H1 (cell line): Measurements from ENCODE around the gene TTL. TPM values are rescaled to one million over a fixed set of nuclear protein-coding genes. Genes with fewer than 3 reads are reported as not detected.
"Not testable (repeated sequence)": the region's sequence is repeated elsewhere in the genome, so short reads cannot be mapped to it uniquely, and the experiment has no call there.

ENCODE experiments used
- CTCF ChIA-PET: fragments of 300-600 bp; sonication (Branson Sonifier 250); formaldehyde crosslinking; loops from one replicate; lab custom pipeline; 2021; ENCODE audit not compliant: partially characterized antibody; lab: Charles Lee
- POLR2A ChIA-PET: fragments of 300-600 bp; sonication (Branson Sonifier 250); formaldehyde crosslinking; loops from one replicate; lab custom pipeline; 2021; ENCODE audit warnings: inconsistent platforms; ENCODE audit not compliant: partially characterized antibody; lab: Charles Lee
- DNase-seq, 2 experiments: peaks; one replicate each; pipeline versions ENCODE4 v3.0.0 to v3.0.0-alpha.2; 2010 to 2022; ENCODE audit warnings: low spot score in 2 of 2, low read depth in 1 of 2, mixed read lengths in 1 of 2
- FAIRE-seq: peaks from 2 replicates; lab custom pipeline; 2011; peaks lifted over from hg19 to GRCh38; lab: Jason Lieb, UNC
- H2AFZ ChIP-seq: 2 replicates; pipeline ENCODE4 v1.8.1; 2012; ENCODE audit warnings: low read length, inconsistent platforms
- H2AK5ac ChIP-seq: 2 replicates; pipeline ENCODE4 v1.6.1; 2013; ENCODE audit warnings: low read depth, low read length
- H2BK120ac ChIP-seq: replicated peaks from 2 replicates; pipeline ENCODE3; 2013; ENCODE audit warnings: low read depth, low read length, inconsistent platforms
- H2BK12ac ChIP-seq: 2 replicates; pipeline ENCODE4 v1.6.1; 2013; ENCODE audit warnings: low read depth, low read length
- H2BK15ac ChIP-seq: 2 replicates; pipeline ENCODE4 v1.6.1; 2013; ENCODE audit warnings: low read length
- H2BK20ac ChIP-seq: 2 replicates; pipeline ENCODE4 v1.6.1; 2013; ENCODE audit warnings: low read length
- H2BK5ac ChIP-seq: 2 replicates; pipeline ENCODE4 v1.6.1; 2013; ENCODE audit warnings: low read depth, low read length
- H3K14ac ChIP-seq: 2 replicates; pipeline ENCODE4 v1.6.1; 2013; ENCODE audit warnings: inconsistent platforms; ENCODE audit not compliant: insufficient read length
- H3K18ac ChIP-seq: 2 replicates; pipeline ENCODE4 v1.6.1; 2013; ENCODE audit warnings: low read length; ENCODE audit errors: extremely low read depth
- H3K23ac ChIP-seq: 2 replicates; pipeline ENCODE4 v1.6.1; 2013; ENCODE audit warnings: inconsistent platforms; ENCODE audit not compliant: insufficient read length
- H3K23me2 ChIP-seq: 2 replicates; pipeline ENCODE4 v1.6.1; 2013; ENCODE audit warnings: low read depth, low read length
- H3K27ac ChIP-seq: 2 replicates; pipeline ENCODE4 v1.6.1; 2011; ENCODE audit warnings: low read depth, low read length, inconsistent platforms
- H3K27me3 ChIP-seq, 4 experiments: replicated peaks in 1 of 4; 1 replicate in 1 of 4; 2 replicates in 3 of 4; pipeline versions ENCODE4 v1.6.1 to v1.8.1; 2011 to 2013; ENCODE audit warnings: low read length in 3 of 4, mild to moderate bottlenecking in 3 of 4, inconsistent platforms in 2 of 4, mixed read lengths in 2 of 4, moderate library complexity in 1 of 4; ENCODE audit not compliant: control insufficient read depth in 3 of 4, insufficient read depth in 3 of 4; ENCODE audit errors: extremely low read depth in 1 of 4
- H3K36me3 ChIP-seq, 4 experiments: 2 replicates each; pipeline versions ENCODE4 v1.6.1 to v1.8.1; 2011 to 2013; ENCODE audit warnings: mild to moderate bottlenecking in 4 of 4, low read length in 3 of 4, moderate library complexity in 2 of 4, control low read depth in 1 of 4, inconsistent platforms in 1 of 4; ENCODE audit not compliant: insufficient read depth in 4 of 4, control insufficient read depth in 2 of 4
- H3K4ac ChIP-seq: replicated peaks from 2 replicates; pipeline ENCODE3; 2013; ENCODE audit warnings: low read length, low read depth, mixed read lengths, inconsistent platforms; ENCODE audit not compliant: insufficient read length
- H3K4me1 ChIP-seq, 4 experiments: replicated peaks in 1 of 4; 1 replicate in 1 of 4; 2 replicates in 3 of 4; pipeline versions ENCODE4 v1.6.1 to v1.8.1; 2011 to 2013; ENCODE audit warnings: low read length in 3 of 4, inconsistent platforms in 2 of 4, mixed read lengths in 1 of 4; ENCODE audit not compliant: insufficient read depth in 4 of 4, control insufficient read depth in 3 of 4
- H3K4me2 ChIP-seq, 2 experiments: 2 replicates each; pipeline versions ENCODE4 v1.6.1 to v1.8.1; 2011 to 2013; ENCODE audit warnings: low read depth in 2 of 2, low read length in 2 of 2, control low read depth in 1 of 2, inconsistent platforms in 1 of 2, mild to moderate bottlenecking in 1 of 2; ENCODE audit not compliant: insufficient read depth in 1 of 2
- H3K4me3 ChIP-seq, 4 experiments: fragments of 200-600, 300-600 bp in 1 of 4; sonication (generic), shearing (Covaris generic), sonication (Bioruptor Twin) in 1 of 4; 2 replicates each; pipeline versions ENCODE4 v1.5.1 to v1.8.1; 2011 to 2016; ENCODE audit warnings: low read length in 4 of 4, low read depth in 3 of 4, control low read depth in 2 of 4, inconsistent platforms in 2 of 4, mild to moderate bottlenecking in 2 of 4, mixed read lengths in 1 of 4, moderate library complexity in 1 of 4; ENCODE audit not compliant: insufficient read depth in 2 of 4; ENCODE audit errors: extremely low read depth in 1 of 4
- H3K56ac ChIP-seq: replicated peaks from 2 replicates; pipeline ENCODE3; 2013; ENCODE audit warnings: low read depth, mild to moderate bottlenecking, mixed read lengths, low read length, inconsistent platforms; ENCODE audit not compliant: insufficient read length
- H3K79me1 ChIP-seq: 2 replicates; pipeline ENCODE4 v1.6.1; 2013; ENCODE audit warnings: low read depth, low read length, control low read depth
- H3K79me2 ChIP-seq, 2 experiments: 2 replicates each; pipeline versions ENCODE4 v1.6.1 to v1.8.1; 2012 to 2013; ENCODE audit warnings: low read length in 2 of 2, mild to moderate bottlenecking in 2 of 2, inconsistent platforms in 1 of 2; ENCODE audit not compliant: insufficient read depth in 2 of 2, control insufficient read depth in 1 of 2
- H3K9ac ChIP-seq, 4 experiments: replicated peaks in 1 of 4; 1 replicate in 1 of 4; 2 replicates in 3 of 4; pipeline versions ENCODE4 v1.6.1 to v1.8.1; 2011 to 2013; ENCODE audit warnings: low read depth in 3 of 4, low read length in 3 of 4, control low read depth in 2 of 4, mild to moderate bottlenecking in 2 of 4, moderate library complexity in 2 of 4, inconsistent platforms in 1 of 4; ENCODE audit errors: extremely low read depth in 1 of 4
- H3K9me3 ChIP-seq, 2 experiments: 2 replicates each; pipeline versions ENCODE4 v1.6.1 to v1.8.1; 2012 to 2013; ENCODE audit warnings: mild to moderate bottlenecking in 2 of 2, moderate library complexity in 2 of 2, control low read depth in 1 of 2, inconsistent platforms in 1 of 2, low read depth in 1 of 2, low read length in 1 of 2, mixed read lengths in 1 of 2; ENCODE audit not compliant: insufficient read depth in 2 of 2
- H4K20me1 ChIP-seq, 2 experiments: replicated peaks in 1 of 2; 2 replicates each; pipeline versions ENCODE3 to v1.8.1; 2011 to 2013; ENCODE audit warnings: inconsistent platforms in 2 of 2, low read length in 2 of 2, mild to moderate bottlenecking in 1 of 2; ENCODE audit not compliant: insufficient read depth in 2 of 2, control insufficient read depth in 1 of 2
- H4K5ac ChIP-seq: 2 replicates; pipeline ENCODE4 v1.6.1; 2013; ENCODE audit warnings: low read length, low read depth, mixed read lengths, inconsistent platforms; ENCODE audit not compliant: insufficient read length
- H4K8ac ChIP-seq: 2 replicates; pipeline ENCODE4 v1.8.0; 2013; ENCODE audit warnings: mild to moderate bottlenecking, moderate library complexity, low read length, inconsistent platforms; ENCODE audit not compliant: insufficient read depth; ENCODE audit errors: extremely low read depth
- H4K91ac ChIP-seq: replicated peaks from 2 replicates; pipeline ENCODE3; 2013; ENCODE audit warnings: low read length, mixed read lengths, inconsistent platforms; ENCODE audit not compliant: insufficient read length
- WGBS, 2 experiments: shearing (Covaris generic) in 1 of 2; methylation state at CpG; one replicate each; pipeline versions ENCODE4 v1.1.6 to v1.1.7; 2013 to 2015; ENCODE audit warnings: low lambda C conversion rate in 2 of 2, mixed read lengths in 2 of 2, inconsistent platforms in 1 of 2, low coverage in 1 of 2, missing lambda C conversion rate in 1 of 2; ENCODE audit not compliant: insufficient replicate concordance in 2 of 2, insufficient coverage in 1 of 2, insufficient read length in 1 of 2; ENCODE audit errors: extremely low coverage in 1 of 2, missing lambda C conversion rate in 1 of 2; 5-methylcytosine and 5-hydroxymethylcytosine counted together
- polyA plus RNA-seq, 7 experiments: library from polyadenylated mRNA; depleted of rRNA in 3 of 7; stranded (reverse) in 5 of 7; unstranded in 2 of 7; fragments of >200 nt in 5 of 7; fragments of 200-250 nt in 2 of 7; gene quantifications; 1 replicate in 5 of 7; 2 replicates in 1 of 7; 4 replicates in 1 of 7; pipeline versions ENCODE4 v1.2.1 to v1.2.3, GENCODE V29; 2011 to 2013; ENCODE audit warnings: missing spikeins in 2 of 7, mixed read lengths in 2 of 7
- total RNA-seq: library from RNA; stranded (reverse); fragmentation: NEBNext Ultra II Directional; extraction: Animal tissue kit (Norgen Biotek cat#: 25700); gene quantifications from 2 replicates; pipeline ENCODE4 v1.2.1, GENCODE V29; 2021

TTL gene
- total and polyA plus RNA-seq, 2 of the 8 experiments (the other 6 are each of a cell fraction or from before 2014, with no cell fraction given): 17.5 to 57.1 TPM

GRCh38 chr2:112566508-112566907, 84.6 kb downstream of the TTL start:
- H3K4me1 ChIP-seq, H2BK20ac ChIP-seq, H3K23ac ChIP-seq, DNase-seq, H4K8ac ChIP-seq, H2AFZ ChIP-seq, H3K4me3 ChIP-seq, H3K18ac ChIP-seq, H2BK120ac ChIP-seq, H3K23me2 ChIP-seq, H2BK5ac ChIP-seq, H3K4ac ChIP-seq, H3K79me1 ChIP-seq, FAIRE-seq, H3K14ac ChIP-seq, H2BK15ac ChIP-seq, H3K4me2 ChIP-seq, H4K91ac ChIP-seq, H4K5ac ChIP-seq, H3K56ac ChIP-seq, H3K79me2 ChIP-seq, H3K9ac ChIP-seq, H2AK5ac ChIP-seq, H4K20me1 ChIP-seq, H3K9me3 ChIP-seq, H2BK12ac ChIP-seq, H3K27ac ChIP-seq, H3K27me3 ChIP-seq, POLR2A ChIA-PET: not testable (repeated sequence)
- CTCF ChIA-PET: interaction anchor here (0.9 to 1.4 kb wide), 2 partner anchors 10 to 392 kb away, joined by 3 read pairs; no protein-coding TSS in a partner anchor
- peaks cover 11 to 76% (median 56%) of the 10 kb centered on the region in 4 experiments; a peak in 7 of 8 replicates for H3K36me3 ChIP-seq
- 97% methylated on average over 4 of the region's 5 CpGs; no CpG with 5 or more reads in 1 of the 2 experiments for WGBS, 2 experiments
